NCI-H1048 (cell line): ENCODE measurements around the gene HECTD4.
"Not testable (repeated sequence)": the region's sequence is repeated elsewhere in the genome, so short reads cannot be mapped to it uniquely, and the experiment has no call there.

ENCODE experiments used
- DNase-seq: peaks from one replicate; lab custom pipeline; 2025; lab: John Stamatoyannopoulos, UW

Gene HECTD4

DNA sequence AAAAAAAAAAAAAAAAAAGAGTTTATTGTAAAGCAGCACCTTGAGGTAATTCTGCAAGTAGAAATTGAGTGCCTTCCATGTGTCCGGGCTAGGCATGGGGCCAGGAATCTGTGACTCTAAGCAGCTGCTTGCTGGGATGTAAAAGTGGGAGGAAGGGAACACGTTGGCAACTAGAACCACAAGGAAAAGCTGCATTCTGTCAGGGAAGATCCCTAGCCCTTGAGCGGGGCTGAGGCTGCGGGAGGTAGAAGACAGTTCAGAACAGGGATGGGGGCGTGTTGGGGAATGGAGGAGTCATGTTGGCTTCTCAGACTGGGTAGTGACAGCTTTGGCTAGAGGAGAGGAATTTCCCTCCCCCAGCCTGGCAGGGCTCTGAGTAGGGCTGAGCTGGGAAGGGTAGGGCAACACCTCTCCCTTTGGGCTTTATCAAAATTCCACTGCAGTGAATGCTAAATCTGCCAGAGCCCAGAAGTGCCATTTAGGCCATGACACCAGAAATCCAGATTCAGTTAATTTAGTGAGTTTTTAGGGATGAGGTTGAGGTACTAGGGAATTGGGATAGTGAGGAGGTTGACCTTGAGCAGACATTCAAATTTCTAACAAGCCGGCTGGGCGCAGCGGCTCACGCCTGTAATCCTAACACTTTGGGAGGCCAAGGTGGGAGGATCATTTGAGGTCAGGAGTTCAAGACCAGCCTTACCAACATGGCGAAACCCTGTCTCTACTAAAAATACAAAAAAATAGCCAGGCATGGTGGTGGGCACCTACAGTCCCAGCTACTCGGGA lies 260.3 kb downstream of the HECTD4 start:
- no peak for DNase-seq

- no peak for DNase-seq
These were observed 264.5 kb downstream of the HECTD4 start for GRCh38 chr12:112117685-112118084.

DNA sequence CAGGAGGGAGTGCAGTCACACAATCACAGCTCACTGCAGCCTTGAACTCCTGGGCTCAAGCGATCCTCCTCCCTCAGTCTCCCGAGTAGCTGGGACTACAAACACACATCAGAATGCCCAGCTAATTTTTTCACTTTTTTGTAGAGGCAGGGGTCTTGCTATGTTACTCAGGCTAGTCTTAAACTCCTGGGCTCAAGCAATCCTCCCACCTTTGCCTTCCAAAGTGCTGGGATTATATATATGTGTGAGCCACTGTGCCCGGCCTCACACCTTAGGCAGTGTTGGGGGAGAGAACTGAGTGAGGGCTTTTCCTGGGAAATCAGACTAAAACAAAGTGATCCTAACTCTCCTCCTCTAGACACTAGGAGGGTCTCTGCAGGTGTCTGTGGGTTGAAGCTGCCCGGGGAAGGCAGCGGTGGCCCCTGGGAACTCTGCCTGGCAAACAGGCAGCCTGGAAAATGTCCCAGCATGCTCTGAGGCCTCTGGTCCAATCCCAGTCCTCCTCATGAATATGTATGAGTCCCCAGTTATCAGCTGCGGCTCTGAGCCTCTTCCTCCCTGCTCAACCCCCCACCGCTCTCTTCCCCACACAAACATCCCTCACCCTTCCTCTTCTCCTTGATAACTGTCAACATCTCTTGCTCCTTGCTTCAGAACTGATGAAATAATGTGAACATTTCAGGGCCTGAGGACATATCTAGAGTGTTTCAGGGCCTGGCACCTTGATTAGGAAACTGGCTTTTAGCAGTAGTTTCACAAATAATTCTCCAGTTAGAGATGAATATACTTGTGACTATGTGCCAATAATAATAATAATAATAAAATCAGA lies 265.8 kb downstream of the HECTD4 start:
- no peak for DNase-seq

DNA sequence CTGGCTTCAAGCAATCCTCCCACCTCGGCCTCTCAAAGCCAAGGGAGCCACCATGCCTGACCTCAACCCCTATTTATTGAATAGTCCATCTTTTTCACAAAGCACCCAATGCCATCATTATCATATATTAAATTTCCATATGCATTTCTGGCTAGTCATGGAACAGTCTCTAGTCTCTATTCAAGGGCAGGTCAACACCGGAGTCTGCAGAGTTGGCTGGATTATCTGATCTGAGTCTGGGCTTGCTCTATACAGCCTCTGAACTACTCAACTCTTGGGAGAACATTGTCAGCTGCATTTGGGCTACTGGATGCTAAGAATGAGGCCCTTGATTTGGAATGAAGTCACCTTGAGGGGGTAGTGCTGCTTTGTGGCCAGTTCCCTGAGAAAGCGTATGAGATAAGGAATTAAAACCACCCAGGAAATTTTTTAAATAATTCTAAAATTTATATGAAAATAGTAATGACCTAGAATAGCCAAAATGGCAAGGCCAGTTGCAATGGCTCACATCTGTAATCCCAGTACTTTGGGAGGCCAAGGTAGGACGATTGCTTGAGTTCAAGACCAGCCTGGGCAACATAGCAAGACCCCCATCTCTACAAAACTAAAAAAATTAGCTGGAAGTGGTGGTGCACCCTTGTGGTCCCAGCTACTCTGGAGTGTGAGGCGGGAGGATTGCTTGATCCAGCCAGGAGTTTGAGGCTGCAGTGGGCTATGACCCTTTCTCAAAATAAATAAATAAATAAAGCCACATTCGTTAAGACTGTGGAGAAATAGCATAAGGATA lies 266.8 kb downstream of the HECTD4 start:
- DNase-seq, result no peak

- DNase-seq, result no peak
These were observed 269.7 kb downstream of the HECTD4 start for GRCh38 chr12:112112409-112113133.

GRCh38 chr12:112111931-112112330 lies 270.3 kb downstream of the HECTD4 start:
- no peak for DNase-seq

- DNase-seq, result not testable (repeated sequence)
These were observed 271.2 kb downstream of the HECTD4 start for GRCh38 chr12:112110787-112111662.
